NCI-H1417 (cell line): ENCODE results near the gene ARSB.
"Not testable (repeated sequence)": the region's sequence is repeated elsewhere in the genome, so short reads cannot be mapped to it uniquely, and the experiment has no call there.

ENCODE experiments used
- DNase-seq, 3 experiments: peaks; one replicate each; lab custom pipeline; 2025; lab: John Stamatoyannopoulos, UW

The ARSB gene

DNA sequence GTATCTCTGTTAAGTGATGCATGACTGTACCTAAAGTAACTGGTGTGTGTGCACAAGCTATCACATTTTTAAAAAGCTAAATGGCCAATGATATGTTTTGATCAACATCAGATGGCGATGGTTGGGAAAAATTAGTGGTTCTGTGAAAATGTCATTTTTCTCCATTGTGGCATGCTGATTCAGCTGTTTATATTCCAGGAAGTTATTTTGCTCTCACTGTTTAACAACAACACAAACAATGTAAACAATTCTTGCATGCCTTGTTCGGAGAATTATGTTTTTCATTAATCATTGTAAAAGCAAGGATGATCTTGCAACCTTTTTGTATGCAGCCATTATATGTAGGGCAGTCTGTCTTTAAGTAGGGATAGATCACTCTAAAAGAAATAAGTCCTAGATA lies 230.5 kb downstream of the ARSB start:
- DNase-seq = no peak

- DNase-seq = no peak
Observed at GRCh38 chr5:78753093-78753531, 232.0 kb downstream of the ARSB start.

- DNase-seq = no peak
Observed at GRCh38 chr5:78751872-78752271, 233.2 kb downstream of the ARSB start.

- DNase-seq = no peak
Observed at GRCh38 chr5:78750281-78750680, 234.8 kb downstream of the ARSB start.

DNA sequence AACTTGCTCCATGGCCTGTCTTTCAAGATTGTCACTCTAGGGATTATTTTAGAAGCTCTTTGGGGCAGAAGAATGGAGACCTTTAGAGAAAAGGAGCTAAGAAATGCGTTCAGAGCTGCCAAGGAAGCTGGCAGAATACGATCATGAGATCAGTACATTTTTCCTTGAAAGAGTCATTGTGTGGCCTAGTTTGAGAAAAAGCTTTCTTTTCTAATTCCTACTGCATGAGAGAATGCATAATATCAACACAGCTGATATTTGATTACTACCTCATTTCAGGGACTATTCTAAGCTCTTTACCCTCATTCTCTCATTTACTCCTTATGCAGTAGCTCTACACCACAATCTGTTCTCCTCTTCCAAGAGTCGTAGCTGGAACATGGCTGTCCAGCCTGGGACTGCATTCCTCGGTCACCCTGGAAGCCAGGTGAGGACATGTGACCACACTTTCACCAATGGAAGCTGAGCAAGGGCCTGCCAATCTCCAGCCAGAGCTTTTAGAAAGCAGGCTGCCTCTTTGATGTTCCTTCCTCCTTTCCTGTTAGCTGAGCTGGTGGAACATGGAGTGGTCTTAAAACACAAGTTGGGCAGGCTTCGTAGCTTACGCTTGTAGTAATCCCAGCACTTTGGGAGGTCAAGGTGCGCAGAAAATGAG lies 237.3 kb downstream of the ARSB start:
- DNase-seq = no peak

- DNase-seq = peak in 2 of 3 experiments; percentile 2 to 35
Observed at GRCh38 chr5:78747055-78747454, 238.1 kb downstream of the ARSB start.

DNA sequence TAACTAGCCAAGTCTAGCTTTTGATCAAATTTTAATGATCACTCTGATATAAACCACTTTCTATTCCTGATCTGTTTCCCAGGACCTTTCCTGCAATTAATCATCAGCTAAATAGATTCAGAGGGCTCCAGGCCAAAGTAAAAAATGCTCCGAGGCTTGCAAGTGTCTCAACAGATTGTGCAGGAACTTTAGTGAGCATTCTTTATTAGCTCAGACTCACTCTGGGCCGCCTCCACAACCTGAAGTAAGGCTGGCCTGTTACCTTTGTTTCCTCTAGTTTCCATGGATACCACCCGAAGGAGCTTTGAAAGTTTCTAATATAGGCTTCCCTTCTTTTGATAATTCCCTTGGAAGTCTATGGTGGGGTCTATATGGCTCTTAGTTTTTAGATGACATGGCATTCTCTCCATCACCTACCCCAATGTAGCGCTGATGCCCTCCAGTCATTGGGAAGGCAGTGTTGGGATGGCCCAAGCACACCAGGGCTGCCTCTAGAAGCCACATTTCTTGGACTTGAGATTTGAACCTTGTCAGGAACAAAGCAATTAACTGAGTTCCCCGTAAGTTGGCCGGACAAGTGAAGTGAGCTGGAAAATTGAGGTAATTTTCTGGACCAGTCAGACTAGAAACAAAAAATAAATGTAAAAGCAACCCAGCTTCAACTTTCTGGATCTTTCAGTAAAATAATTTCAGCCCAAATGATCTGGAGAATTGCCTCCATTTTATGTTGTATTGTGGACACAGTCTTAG lies 238.9 kb downstream of the ARSB start:
- DNase-seq = no peak

GRCh38 chr5:78744951-78745534 lies 240.1 kb downstream of the ARSB start:
- no peak for DNase-seq

DNA sequence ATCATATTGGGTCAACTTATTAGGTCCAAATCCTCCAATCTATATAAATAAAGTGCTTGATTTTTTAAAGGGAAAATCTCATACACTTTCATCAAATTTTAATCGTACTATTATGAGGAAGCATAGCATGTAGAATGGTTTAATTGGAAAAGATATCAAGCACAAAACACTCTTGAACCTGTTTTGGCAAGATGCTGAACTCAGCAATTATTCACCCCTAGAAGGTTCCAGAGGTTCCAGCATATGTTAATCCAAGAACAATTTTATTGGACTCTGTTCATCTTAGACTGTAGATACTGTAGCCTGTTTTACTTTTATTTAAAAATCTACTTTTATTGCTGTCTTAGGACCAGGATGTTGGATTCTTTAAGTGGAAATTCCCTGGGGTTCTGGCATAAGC lies 244.1 kb downstream of the ARSB start:
- DNase-seq = no peak

- DNase-seq = no peak
Observed at GRCh38 chr5:78738693-78739300, 246.3 kb downstream of the ARSB start.

- no peak for DNase-seq
Observed at GRCh38 chr5:78738104-78738503, 247.0 kb downstream of the ARSB start.

DNA sequence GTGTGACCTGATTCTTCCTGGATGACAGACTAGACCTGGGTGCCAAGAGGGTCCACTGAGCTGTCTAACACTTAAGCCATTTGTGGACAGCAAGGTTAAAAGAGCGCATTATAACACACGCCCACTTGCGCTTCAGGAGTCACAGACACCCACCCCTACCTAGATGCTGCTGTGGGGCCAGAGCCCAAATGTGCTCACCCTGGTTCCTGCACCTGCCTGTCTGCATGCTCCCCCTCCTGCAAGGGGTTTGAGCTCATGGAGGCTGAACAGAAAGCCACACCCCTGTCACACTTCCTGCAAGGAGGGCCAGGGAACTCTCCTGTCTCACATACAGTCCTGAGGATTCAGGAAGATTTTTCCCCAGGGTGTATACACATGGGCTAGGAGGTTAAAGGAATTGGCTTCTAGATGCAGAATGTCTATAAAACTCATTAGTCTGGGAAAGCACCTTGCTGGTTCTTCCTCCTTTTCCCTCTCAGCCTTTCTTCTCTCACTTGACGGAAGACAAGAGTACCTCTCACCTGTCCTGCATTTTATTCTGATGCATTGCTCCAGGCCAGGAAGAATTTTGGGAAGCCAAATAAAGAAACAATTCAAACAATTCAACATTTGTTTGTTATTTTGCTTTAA lies 249.2 kb downstream of the ARSB start:
- no peak for DNase-seq

- no peak for DNase-seq
Observed at GRCh38 chr5:78734950-78735349, 250.2 kb downstream of the ARSB start.

- DNase-seq = no peak
Observed at GRCh38 chr5:78734094-78734845, 250.8 kb downstream of the ARSB start.

GRCh38 chr5:78732721-78733120 lies 252.4 kb downstream of the ARSB start:
- not testable (repeated sequence) for DNase-seq

DNA sequence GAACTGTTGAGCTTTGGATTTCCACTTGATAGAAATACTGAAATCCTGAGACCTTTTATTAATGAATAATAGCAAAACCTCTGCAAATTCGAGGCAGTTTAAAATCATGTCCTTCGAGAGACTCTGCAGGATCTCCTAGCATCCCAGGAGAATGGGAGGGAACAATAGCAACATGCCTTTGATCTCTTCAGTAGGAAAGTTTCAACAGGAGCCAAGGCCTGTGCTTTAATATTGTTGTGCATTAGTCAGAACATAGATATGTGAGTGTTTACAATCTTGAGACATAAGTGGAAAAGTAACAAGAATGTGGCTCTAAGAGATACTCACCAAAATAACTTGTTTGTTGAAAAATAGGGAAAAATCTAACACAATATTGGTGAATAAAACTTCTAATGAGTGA lies 253.2 kb downstream of the ARSB start:
- DNase-seq = no peak

- no peak for DNase-seq
Observed at GRCh38 chr5:78730300-78731094, 254.6 kb downstream of the ARSB start.

GRCh38 chr5:78727786-78728761 lies 257.0 kb downstream of the ARSB start:
- no peak for DNase-seq
